ENCODE measurements around the gene FGF18.

Gene FGF18

GRCh38 chr5:171425596-171426244, 6.3 kb downstream of the FGF18 start:
- DNase-seq = no peak

GRCh38 chr5:171426266-171426665, 6.8 kb downstream of the FGF18 start:
- no peak for DNase-seq

GRCh38 chr5:171426680-171427079, 7.2 kb downstream of the FGF18 start:
- no peak for DNase-seq

DNA sequence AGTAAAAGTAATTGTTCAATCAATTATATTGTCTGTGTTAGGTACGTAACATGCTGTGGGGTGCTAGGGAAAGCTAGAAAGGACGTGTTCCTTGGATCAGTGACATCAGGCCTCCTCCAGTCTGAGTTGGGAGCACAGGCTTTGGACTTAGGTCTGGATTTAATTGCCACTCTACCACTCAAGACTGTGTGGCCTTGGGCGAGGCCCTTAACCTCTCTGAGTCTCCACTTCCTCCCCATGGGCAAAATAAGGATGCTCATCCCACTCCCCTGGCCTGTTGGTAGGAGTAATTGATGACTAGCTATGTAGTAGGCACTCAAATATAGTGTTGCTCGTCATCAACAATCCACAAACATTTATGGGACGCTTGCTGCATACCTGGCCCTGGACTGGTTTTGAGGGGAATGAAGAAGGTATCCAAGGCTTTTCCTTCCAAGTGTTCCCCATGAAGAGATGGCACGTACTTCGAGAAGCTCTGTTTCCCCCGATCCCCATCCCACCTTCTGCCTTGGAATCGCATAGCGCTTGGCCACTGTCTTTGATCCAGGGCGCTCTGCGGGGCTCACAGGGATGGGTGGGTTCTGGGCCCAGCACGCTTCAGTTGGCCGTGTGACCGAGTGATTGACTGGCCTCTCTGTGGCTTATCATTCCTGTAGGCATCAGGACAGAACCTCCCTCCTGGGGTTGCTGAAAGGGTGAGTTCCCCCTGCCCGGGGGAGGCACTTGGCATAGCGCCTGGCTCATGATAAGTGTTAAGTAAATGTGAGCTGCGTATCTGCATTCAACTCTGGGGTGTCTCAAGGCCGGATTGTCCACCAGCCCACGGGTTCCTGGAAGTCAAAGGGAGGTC, 8.1 kb downstream of the FGF18 start:
- no peak for DNase-seq

- DNase-seq = no peak
Observed at GRCh38 chr5:171428168-171428696, 8.8 kb downstream of the FGF18 start.

DNA sequence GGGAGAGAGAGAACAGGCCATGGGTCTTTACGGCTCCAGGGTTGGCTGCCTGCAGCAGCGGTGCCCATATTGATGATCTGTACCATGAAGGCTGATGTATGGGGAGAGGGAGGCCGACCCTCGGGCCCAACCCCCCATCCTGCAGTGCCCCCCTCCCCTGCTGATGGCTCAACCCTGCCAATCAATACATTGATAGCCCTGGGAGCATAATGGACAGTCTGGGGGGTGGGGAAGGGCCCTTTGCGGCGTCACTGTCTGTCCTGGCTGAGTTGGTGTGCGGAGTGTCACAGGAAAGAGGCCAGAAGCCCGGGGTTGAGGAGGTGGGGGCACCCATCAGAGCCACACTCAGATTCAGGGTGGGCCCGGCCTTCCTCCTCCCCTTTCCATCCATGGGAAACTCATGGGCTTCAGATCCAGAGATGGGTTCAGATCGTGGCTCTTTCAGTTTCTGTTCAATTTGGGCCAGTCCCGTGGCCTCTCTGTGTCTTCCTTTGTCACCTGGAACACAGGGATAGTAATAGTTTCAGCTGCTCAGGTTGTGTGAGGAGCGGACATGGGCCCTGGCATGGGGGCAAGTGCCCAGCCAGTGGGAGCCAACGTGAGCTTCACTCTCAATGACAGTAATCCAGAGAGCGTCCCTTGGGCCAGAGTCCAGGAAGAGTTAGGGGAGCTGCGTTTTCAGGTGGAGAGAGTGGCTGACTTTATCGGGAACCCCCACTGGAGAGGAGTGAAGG, 9.5 kb downstream of the FGF18 start:
- DNase-seq = no peak

DNA sequence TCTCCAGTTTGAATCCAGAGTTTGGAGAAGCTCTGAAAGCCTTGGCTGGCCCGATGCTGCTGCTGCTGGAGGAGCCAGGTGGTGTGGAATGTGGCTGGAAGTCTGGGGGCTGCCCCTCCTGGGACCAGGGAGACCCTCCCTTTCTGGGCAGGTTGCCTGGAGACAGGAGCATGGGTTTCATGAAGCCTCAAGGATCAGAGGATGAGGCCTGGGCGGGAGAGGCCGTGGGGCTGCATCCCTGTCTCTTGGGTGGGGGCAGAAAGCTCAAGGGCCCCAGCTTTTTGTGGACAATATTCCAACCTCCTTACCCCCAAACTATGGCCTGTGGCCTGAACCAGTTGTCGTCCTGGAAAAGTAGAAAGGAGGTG, 10.1 kb downstream of the FGF18 start:
- no peak for DNase-seq

GRCh38 chr5:171431251-171431777, 11.9 kb downstream of the FGF18 start:
- DNase-seq = no peak

GRCh38 chr5:171432076-171432475, 12.6 kb downstream of the FGF18 start:
- DNase-seq = no peak

GRCh38 chr5:171432583-171433351, 13.3 kb downstream of the FGF18 start:
- DNase-seq = no peak

GRCh38 chr5:171433352-171433698, 13.9 kb downstream of the FGF18 start:
- no peak for DNase-seq

DNA sequence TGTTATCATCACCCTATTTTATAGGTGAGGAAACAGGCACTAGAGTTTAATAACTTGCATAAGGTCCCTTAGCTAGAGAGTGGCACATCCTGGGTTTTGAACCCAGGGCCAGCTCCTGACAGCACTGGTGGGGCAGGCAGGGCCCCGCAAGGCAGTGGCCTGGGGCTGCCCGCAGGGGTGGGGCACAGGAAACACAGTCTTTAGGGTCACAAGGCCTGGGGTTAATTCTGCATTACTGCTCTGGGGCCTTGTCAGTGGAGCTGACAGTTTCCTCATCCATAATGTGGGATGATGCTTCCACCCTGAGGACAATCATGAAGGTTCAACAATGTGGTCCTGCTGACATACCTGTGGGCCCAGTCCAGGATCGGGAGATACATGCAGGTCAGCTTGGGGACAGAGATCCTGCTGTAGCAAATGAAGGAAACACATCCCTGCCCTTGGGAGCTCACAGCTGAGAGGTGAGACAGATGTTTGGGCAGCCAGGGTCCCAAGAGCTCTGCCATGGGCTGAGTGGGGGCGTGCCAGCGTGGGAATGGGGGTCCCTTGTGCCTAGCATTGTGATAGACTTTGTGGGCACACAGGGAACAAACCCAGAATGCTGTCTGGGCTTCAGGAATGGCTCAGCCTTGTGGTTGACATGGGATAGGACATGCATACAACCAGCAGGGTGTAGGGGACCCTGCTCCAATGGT, 14.7 kb downstream of the FGF18 start:
- DNase-seq = no peak

GRCh38 chr5:171434874-171435273, 15.4 kb downstream of the FGF18 start:
- DNase-seq = no peak

- no peak for DNase-seq
Observed at GRCh38 chr5:171435908-171436307, 16.5 kb downstream of the FGF18 start.

DNA sequence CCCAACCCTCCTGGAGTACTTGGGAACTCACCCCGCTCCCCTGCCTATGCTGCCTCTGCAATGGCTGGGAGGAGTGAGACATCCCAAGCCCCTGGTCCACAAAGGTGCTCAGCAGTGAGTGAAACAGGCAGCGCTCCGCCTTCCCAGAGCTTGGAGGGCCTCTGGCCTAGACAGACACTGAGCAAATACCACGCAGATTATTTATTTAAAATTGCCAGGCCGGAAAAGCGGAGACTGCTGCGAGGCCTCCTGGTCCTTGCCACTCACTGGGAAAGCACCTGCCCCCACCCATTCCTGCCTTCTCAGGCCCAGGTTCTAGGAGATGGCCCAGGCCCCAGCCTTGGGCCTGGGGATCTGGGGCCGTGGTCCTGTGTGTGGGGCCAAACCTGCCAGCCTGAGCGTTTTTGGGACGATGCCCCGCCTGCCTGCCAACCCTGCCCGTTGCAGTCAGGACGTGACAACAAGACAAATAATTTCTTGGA, 17.4 kb downstream of the FGF18 start:
- DNase-seq = no peak

DNA sequence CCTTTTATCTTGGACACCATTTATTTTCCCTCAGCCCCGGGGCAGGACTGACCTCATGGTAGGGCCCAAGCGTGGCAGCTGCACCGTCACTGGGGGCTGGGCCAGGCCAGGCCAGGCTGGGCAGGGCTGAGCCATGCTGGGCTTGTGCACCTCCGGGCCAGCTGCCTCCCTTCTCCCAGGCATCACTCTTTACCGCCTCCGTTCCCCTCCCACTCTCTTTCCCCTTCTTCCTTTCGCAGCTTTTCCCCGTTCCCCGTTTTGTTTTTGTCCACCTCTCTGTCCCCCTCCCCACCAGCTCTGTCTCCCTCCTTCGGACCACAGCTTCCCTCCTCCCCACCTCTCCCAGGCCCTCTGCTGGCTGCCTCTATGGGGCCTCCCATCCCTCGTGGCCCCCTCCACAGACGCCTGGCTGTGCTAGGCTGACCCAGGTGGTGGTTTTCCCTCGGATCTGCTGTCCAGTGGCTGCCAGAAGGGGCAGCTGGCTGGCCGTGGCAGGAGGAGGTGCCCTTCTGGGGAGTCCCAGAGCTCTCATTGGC, 17.9 kb downstream of the FGF18 start:
- no peak for DNase-seq

DNA sequence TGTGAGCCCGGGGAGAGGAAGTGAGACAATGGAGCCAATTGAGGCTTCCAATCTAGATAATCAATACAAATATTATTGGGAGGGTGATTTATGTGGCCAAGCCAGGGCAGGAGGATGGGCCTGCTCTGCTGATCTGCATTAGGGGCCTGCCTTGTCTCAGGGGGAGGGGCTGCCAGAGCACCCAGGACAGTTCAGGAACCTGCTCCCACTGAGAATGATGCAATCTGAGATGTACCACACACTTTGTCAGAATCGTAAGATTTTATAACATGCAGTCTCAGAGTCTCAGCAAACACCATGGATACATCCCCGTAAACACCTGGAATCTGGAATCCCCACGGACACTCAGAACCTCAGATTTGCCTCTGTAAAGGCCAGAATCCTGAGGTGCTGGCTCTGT, 19.3 kb downstream of the FGF18 start:
- DNase-seq = no peak

- DNase-seq = no peak
Observed at GRCh38 chr5:171441246-171441791, 21.9 kb downstream of the FGF18 start.

- DNase-seq = no peak
Observed at GRCh38 chr5:171442287-171443042, 23.0 kb downstream of the FGF18 start.

DNA sequence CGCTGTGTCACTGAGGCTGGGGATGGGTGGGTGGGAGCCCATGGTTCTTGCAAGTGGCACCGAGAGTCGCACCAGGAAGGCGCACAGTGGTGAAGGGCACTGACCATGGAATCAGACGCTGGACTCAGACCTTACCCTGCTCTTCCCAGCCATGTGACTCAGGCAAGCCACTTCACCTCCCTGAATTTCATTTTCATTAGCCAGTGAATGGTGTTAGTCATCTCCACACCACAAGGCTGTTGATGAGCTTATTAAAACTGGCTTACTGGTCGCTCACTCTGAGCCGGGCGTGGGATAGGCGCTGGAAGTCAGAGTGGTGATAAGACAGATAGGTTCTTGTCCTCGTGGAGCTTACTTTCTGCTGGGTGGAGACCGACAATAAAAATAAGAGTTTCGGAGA, 25.1 kb downstream of the FGF18 start:
- DNase-seq = no peak
